Fibroblast of pulmonary artery (primary cell): Measurements from ENCODE around the gene ZNF75A.

Experiments used
- DNase-seq: peaks from one replicate; pipeline ENCODE4 v3.0.0-alpha.2; 2010; ENCODE audit warnings: low read depth
- H3K4me3 ChIP-seq: replicated peaks from 2 replicates; pipeline ENCODE4 v1.5.1; 2011; ENCODE audit warnings: low read depth, mild to moderate bottlenecking, control low read depth, low read length, moderate library complexity
- CTCF ChIP-seq: IDR thresholded peaks from 2 replicates; pipeline ENCODE4 v1.5.1; 2011; ENCODE audit warnings: mild to moderate bottlenecking, control low read depth, low read length, inconsistent platforms; ENCODE audit errors: missing control alignments

The ZNF75A gene

GRCh38 chr16:3295209-3295608, 10.1 kb upstream of the ZNF75A start:
- no peak overlapping the region for H3K4me3 ChIP-seq
- DNase-seq: no peak
- no peak for TF ChIP-seq CTCF

- H3K4me3 ChIP-seq: no peak overlapping the region
- TF ChIP-seq CTCF: no peak
These were observed 9.5 kb upstream of the ZNF75A start for GRCh38 chr16:3295783-3296182.

DNA sequence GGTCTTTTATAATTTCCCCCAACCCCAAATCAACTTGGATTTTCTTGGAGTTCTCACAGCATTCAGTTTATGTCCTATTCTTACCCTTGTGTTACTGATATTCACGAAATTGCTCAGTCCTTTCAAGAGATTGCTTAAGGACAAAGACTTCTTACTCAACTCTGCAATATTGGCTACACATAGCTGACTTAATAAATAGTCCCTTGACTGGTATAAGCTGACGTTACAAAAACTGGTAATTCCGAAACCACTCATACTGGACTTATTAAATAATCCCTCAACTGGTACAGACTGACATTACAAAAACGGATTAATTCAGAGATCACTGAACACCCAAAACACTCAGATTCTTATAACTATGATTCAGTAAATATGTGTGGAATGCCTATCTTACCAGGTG, 927 bp upstream of the ZNF75A start:
- DNase-seq: peak; percentile 37
- no peak for TF ChIP-seq CTCF
- H3K4me3 ChIP-seq: peak overlapping the region; percentile 79

More at GRCh38 chr16:3295783-3296182, 9.5 kb upstream of the ZNF75A start:
- DNase-seq: no peak

GRCh38 chr16:3306078-3306477, 781 bp downstream of the ZNF75A start:
- no peak for TF ChIP-seq CTCF
- DNase-seq: no peak
- peak overlapping the region; percentile 79 for H3K4me3 ChIP-seq

- TF ChIP-seq CTCF: no peak
- no peak for DNase-seq
- H3K4me3 ChIP-seq: no peak overlapping the region
These were observed 6.2 kb downstream of the ZNF75A start for GRCh38 chr16:3311496-3311895.

DNA sequence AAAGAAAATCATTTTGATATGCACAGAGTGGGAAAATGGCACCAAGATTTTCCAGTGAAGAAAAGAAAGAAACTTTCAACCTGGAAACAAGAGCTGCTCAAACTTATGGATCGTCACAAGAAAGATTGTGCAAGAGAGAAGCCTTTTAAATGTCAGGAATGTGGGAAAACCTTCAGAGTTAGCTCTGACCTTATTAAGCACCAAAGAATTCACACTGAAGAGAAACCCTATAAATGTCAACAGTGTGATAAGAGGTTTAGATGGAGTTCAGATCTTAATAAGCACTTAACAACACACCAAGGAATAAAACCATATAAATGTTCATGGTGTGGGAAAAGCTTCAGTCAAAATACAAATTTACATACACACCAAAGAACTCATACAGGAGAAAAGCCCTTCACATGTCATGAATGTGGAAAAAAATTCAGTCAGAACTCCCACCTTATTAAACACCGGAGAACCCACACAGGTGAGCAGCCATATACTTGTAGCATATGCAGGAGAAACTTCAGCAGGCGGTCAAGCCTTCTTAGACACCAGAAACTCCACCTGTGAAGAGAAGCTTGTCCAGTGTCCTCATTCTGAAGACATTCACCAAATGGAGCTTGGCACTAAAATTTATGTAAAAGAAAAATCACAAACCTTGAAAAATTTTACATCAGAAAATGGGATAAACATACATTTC, 12.2 kb downstream of the ZNF75A start:
- H3K4me3 ChIP-seq: no peak overlapping the region
- TF ChIP-seq CTCF: no peak

GRCh38 chr16:3321816-3322215, 16.5 kb downstream of the ZNF75A start:
- DNase-seq: no peak
- TF ChIP-seq CTCF: no peak
- no peak overlapping the region for H3K4me3 ChIP-seq

More for the DNA sequence above, 12.2 kb downstream of the ZNF75A start:
- peak; percentile 35 for DNase-seq
